Measurements from ENCODE around the gene DEUP1. TPM values are rescaled to one million over a fixed set of nuclear protein-coding genes. Genes with fewer than 3 reads are reported as not detected.

The DEUP1 gene
- total and polyA plus RNA-seq, 4 donors, result 0.09 to 0.19 TPM; not detected in 2

DNA sequence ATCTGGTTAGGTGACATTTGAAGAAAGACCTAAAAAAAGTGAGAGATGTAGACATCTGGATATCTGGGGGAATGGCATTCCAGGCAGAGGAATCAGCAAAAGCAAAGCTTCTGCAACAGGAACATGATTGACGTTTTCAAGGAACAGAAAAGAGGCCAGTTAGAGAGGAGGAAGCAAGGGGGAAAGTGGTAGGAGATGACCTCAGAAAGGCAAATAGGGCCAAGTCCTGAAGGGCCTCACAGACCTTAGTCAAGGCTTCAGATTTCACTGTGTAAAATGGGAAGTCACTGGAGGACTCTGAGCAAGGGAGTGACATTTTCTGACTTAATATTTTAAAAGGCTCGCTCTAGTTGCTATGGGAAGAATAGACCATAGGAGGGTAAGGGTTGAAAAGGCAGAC is 9.7 kb downstream of the DEUP1 start (continued):
- TF ChIP-seq RXRA (IDR thresholded peaks at IDR 0.05) (no peak), HNF4A (conservative IDR thresholded peaks at IDR 0.05) (no peak), GABPA (IDR thresholded peaks at IDR 0.05 in 1 of 2, conservative IDR thresholded peaks at IDR 0.05 in 1 of 2) (no peak), YY1 (IDR thresholded peaks at IDR 0.05) (no peak)
- TF ChIP-seq, protein P1, sequence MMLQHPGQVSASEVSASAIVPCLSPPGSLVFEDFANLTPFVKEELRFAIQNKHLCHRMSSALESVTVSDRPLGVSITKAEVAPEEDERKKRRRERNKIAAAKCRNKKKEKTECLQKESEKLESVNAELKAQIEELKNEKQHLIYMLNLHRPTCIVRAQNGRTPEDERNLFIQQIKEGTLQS (IDR thresholded peaks at IDR 0.05), result no peak

DNA sequence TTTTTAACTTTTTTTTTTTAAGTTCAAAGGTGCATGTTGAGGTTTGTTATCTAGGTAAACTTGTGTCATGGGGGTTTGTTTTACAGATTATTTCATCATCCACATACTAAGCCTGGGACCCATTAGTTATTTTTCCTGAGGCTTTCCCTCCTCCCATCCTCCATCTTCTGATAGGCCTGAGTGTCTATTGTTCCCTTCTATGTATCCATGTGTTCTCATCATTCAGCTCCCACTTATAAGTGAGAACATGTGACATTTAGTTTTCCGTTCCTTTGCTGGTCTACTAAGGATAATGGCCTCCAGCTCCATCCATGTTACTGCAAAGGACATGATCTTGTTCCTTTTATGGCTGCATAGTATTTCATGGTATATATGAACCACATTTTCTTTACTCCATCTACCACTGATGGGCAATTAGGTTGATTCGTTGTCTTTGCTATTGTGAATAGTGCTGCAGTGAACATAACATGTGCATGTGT is 14.4 kb downstream of the DEUP1 start:
- Histone ChIP-seq H3K9me3 (ENCODE audit: control insufficient read depth in 4 of 4, low read length in 3 of 4) (no peaks in the 10 kb centered on the region), H3K9ac (ENCODE audit: low read depth in 1 of 2, low read length in 2 of 2) (no peak overlapping the region), H3K36me3 (ENCODE audit: control insufficient read depth in 4 of 4, insufficient read depth in 3 of 4, low read depth in 1 of 4, low read length in 3 of 4) (no peaks in the 10 kb centered on the region), H3K4me3 (ENCODE audit: low read depth in 1 of 3, low read length in 3 of 3) (no peak overlapping the region), H3K4me1 (ENCODE audit: control insufficient read depth in 4 of 4, insufficient read depth in 4 of 4, low read length in 3 of 4) (no peaks in the 10 kb centered on the region), H3K27me3 (ENCODE audit: control insufficient read depth in 4 of 4, insufficient read depth in 4 of 4, low read length in 3 of 4) (no peaks in the 10 kb centered on the region), H3K27ac (ENCODE audit: low read depth in 1 of 2, low read length in 2 of 2) (no peak overlapping the region)
- 95% methylated on average over 2 of the region's 2 CpGs for WGBS
- no peak for DNase-seq (ENCODE audit: low spot score)
- TF ChIP-seq JUND (IDR thresholded peaks at IDR 0.05), result no peak
- no peak for TF ChIP-seq TAF1 (conservative IDR thresholded peaks at IDR 0.05)
- TF ChIP-seq, protein P2, sequence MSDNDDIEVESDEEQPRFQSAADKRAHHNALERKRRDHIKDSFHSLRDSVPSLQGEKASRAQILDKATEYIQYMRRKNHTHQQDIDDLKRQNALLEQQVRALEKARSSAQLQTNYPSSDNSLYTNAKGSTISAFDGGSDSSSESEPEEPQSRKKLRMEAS (IDR thresholded peaks at IDR 0.05), result no peak
- TF ChIP-seq, protein P3, sequence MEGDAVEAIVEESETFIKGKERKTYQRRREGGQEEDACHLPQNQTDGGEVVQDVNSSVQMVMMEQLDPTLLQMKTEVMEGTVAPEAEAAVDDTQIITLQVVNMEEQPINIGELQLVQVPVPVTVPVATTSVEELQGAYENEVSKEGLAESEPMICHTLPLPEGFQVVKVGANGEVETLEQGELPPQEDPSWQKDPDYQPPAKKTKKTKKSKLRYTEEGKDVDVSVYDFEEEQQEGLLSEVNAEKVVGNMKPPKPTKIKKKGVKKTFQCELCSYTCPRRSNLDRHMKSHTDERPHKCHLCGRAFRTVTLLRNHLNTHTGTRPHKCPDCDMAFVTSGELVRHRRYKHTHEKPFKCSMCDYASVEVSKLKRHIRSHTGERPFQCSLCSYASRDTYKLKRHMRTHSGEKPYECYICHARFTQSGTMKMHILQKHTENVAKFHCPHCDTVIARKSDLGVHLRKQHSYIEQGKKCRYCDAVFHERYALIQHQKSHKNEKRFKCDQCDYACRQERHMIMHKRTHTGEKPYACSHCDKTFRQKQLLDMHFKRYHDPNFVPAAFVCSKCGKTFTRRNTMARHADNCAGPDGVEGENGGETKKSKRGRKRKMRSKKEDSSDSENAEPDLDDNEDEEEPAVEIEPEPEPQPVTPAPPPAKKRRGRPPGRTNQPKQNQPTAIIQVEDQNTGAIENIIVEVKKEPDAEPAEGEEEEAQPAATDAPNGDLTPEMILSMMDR (IDR thresholded peaks at IDR 0.05; ENCODE audit: low read depth, low read length, missing input control), result no peak
- no peak for TF ChIP-seq HNF4A (conservative IDR thresholded peaks at IDR 0.05)
- TF ChIP-seq GABPA (IDR thresholded peaks at IDR 0.05 in 1 of 2, conservative IDR thresholded peaks at IDR 0.05 in 1 of 2), result no peak
- TF ChIP-seq YY1 (IDR thresholded peaks at IDR 0.05), result no peak
- no peak for TF ChIP-seq RXRA (IDR thresholded peaks at IDR 0.05)
- TF ChIP-seq SP1 (IDR thresholded peaks at IDR 0.05), result no peak
- TF ChIP-seq FOXA1 (IDR thresholded peaks at IDR 0.05), result no peak
- TF ChIP-seq, protein P4, sequence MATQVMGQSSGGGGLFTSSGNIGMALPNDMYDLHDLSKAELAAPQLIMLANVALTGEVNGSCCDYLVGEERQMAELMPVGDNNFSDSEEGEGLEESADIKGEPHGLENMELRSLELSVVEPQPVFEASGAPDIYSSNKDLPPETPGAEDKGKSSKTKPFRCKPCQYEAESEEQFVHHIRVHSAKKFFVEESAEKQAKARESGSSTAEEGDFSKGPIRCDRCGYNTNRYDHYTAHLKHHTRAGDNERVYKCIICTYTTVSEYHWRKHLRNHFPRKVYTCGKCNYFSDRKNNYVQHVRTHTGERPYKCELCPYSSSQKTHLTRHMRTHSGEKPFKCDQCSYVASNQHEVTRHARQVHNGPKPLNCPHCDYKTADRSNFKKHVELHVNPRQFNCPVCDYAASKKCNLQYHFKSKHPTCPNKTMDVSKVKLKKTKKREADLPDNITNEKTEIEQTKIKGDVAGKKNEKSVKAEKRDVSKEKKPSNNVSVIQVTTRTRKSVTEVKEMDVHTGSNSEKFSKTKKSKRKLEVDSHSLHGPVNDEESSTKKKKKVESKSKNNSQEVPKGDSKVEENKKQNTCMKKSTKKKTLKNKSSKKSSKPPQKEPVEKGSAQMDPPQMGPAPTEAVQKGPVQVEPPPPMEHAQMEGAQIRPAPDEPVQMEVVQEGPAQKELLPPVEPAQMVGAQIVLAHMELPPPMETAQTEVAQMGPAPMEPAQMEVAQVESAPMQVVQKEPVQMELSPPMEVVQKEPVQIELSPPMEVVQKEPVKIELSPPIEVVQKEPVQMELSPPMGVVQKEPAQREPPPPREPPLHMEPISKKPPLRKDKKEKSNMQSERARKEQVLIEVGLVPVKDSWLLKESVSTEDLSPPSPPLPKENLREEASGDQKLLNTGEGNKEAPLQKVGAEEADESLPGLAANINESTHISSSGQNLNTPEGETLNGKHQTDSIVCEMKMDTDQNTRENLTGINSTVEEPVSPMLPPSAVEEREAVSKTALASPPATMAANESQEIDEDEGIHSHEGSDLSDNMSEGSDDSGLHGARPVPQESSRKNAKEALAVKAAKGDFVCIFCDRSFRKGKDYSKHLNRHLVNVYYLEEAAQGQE (IDR thresholded peaks at IDR 0.05), result no peak
- no peak for TF ChIP-seq FOXA2 (IDR thresholded peaks at IDR 0.05)

DNA sequence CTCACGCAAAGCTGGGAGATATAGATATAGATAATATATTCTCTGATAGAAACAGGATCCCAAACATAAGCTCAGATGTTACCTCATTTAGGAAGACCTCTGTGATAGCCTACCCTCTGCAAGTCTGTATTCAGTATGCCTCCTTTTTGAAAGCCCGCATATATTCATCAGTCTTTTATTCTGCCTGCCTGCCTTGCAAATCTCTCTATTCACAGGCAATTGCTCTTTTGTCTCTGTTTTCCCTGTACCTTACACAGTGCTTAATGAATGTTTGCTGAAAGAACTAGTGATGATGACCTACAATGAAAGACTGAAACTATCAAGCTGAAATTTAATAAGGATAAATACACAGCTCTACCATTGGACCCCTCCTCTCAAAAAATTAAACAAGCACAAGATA is 18.4 kb downstream of the DEUP1 start:
- H3K27me3 ChIP-seq (ENCODE audit: control insufficient read depth in 4 of 4, insufficient read depth in 4 of 4, low read length in 3 of 4), result no peaks in the 10 kb centered on the region
- TF ChIP-seq, protein P1 (IDR thresholded peaks at IDR 0.05), result no peak
- TF ChIP-seq EGR1 (IDR thresholded peaks at IDR 0.05; ENCODE audit: low read depth in 2 of 2), result no peak
- no peak for TF ChIP-seq FOXA2 (IDR thresholded peaks at IDR 0.05)
- no peak for TF ChIP-seq JUND (IDR thresholded peaks at IDR 0.05)
- no peak for TF ChIP-seq YY1 (IDR thresholded peaks at IDR 0.05)
- no peak for TF ChIP-seq RXRA (IDR thresholded peaks at IDR 0.05)
- TF ChIP-seq, protein P3 (IDR thresholded peaks at IDR 0.05; ENCODE audit: low read depth, low read length, missing input control), result no peak
- TF ChIP-seq GABPA (IDR thresholded peaks at IDR 0.05 in 1 of 2, conservative IDR thresholded peaks at IDR 0.05 in 1 of 2), result no peak
- TF ChIP-seq NR2F2 (IDR thresholded peaks at IDR 0.05), result no peak
- TF ChIP-seq, protein P4 (IDR thresholded peaks at IDR 0.05), result no peak
- TF ChIP-seq HNF4A (conservative IDR thresholded peaks at IDR 0.05), result no peak
- no peak for TF ChIP-seq FOXA1 (IDR thresholded peaks at IDR 0.05)
- no peak for TF ChIP-seq RAD21 (IDR thresholded peaks at IDR 0.05)
- TF ChIP-seq HNF4G (IDR thresholded peaks at IDR 0.05), result no peak

More for the DNA sequence above, 18.4 kb downstream of the DEUP1 start:
- Histone ChIP-seq H3K4me3 (ENCODE audit: low read depth in 1 of 3, low read length in 3 of 3) (no peak overlapping the region), H3K4me1 (ENCODE audit: control insufficient read depth in 4 of 4, insufficient read depth in 4 of 4, low read length in 3 of 4) (no peaks in the 10 kb centered on the region), H3K9ac (ENCODE audit: low read depth in 1 of 2, low read length in 2 of 2) (no peak overlapping the region), H3K9me3 (ENCODE audit: control insufficient read depth in 4 of 4, low read length in 3 of 4) (no peaks in the 10 kb centered on the region), H3K36me3 (ENCODE audit: control insufficient read depth in 4 of 4, insufficient read depth in 3 of 4, low read depth in 1 of 4, low read length in 3 of 4) (no peaks in the 10 kb centered on the region), H3K27ac (ENCODE audit: low read depth in 1 of 2, low read length in 2 of 2) (no peak overlapping the region)
- 96% methylated on average over 2 of the region's 2 CpGs for WGBS
- no peak for DNase-seq (ENCODE audit: low spot score)

Data from liver (tissue), 9 donors.